PC-3 (cell line): Measurements from ENCODE around the gene VTN. TPM values are rescaled to one million over a fixed set of nuclear protein-coding genes. Genes with fewer than 3 reads are reported as not detected.

Source experiments
- ATAC-seq: fragments of 200-7000 bp; cut with Tn5 transposase; 2 replicates; pipeline ENCODE4 v1.9.1; 2020; ENCODE audit warnings: mild to moderate bottlenecking, moderate library complexity
- BruUV-seq: library from RNA; stranded (reverse); fragments of 400-500 nt; replicated peaks from 2 replicates; lab custom pipeline; 2021; lab: Mats Ljungman, UMichigan
- CTCF ChIA-PET: fragments of 300-600 bp; sonication (Branson Sonifier 250); formaldehyde crosslinking; loops from one replicate; lab custom pipeline; 2022; ENCODE audit warnings: antibody characterized with exemption; lab: Charles Lee
- POLR2A ChIA-PET: fragments of 300-600 bp; sonication (Branson Sonifier 250); formaldehyde crosslinking; loops from one replicate; lab custom pipeline; 2022; ENCODE audit warnings: antibody characterized with exemption; ENCODE audit not compliant: unreplicated experiment; lab: Charles Lee
- DNase-seq: peaks from one replicate; pipeline ENCODE4 v3.0.0-alpha.2; 2015
- H2AFZ ChIP-seq: fragments of 300-600 bp; sonication (generic); 2 replicates; pipeline ENCODE4 v1.6.0; 2016; ENCODE audit warnings: antibody characterized with exemption, low read length
- H3F3A ChIP-seq: fragments of 300-600 bp; sonication (generic); one replicate; pipeline ENCODE4 v1.6.0; 2017; ENCODE audit warnings: antibody characterized with exemption, low read length, control low read depth, mild to moderate bottlenecking; ENCODE audit not compliant: unreplicated experiment
- H3K27ac ChIP-seq: fragments of 300-600 bp; sonication (generic); 2 replicates; pipeline ENCODE4 v1.5.1; 2016; ENCODE audit warnings: mild to moderate bottlenecking, low read length
- H3K27me3 ChIP-seq: fragments of 300-600 bp; sonication (generic); 2 replicates; pipeline ENCODE4 v1.6.1; 2016; ENCODE audit warnings: low read length, mixed read lengths
- H3K36me3 ChIP-seq: fragments of 300-600 bp; sonication (generic); 2 replicates; pipeline ENCODE4 v1.6.1; 2016; ENCODE audit warnings: low read depth, mixed run types, low read length, mixed read lengths
- H3K4me1 ChIP-seq: fragments of 300-600 bp; sonication (generic); 2 replicates; pipeline ENCODE4 v1.5.1; 2016; ENCODE audit warnings: low read length; ENCODE audit not compliant: insufficient read depth
- H3K4me2 ChIP-seq: fragments of 300-600 bp; sonication (generic); 2 replicates; pipeline ENCODE4 v1.6.0; 2016; ENCODE audit warnings: low read length
- H3K4me3 ChIP-seq: fragments of 300-600 bp; sonication (generic); 2 replicates; pipeline ENCODE4 v1.5.1; 2016; ENCODE audit warnings: mild to moderate bottlenecking, low read length, mixed read lengths
- H3K79me2 ChIP-seq: fragments of 300-600 bp; sonication (generic); 2 replicates; pipeline ENCODE4 v1.6.1; 2017; ENCODE audit warnings: low read length, mixed read lengths
- H3K9ac ChIP-seq: fragments of 300-600 bp; sonication (generic); 2 replicates; pipeline ENCODE4 v1.6.0; 2016; ENCODE audit warnings: mild to moderate bottlenecking, low read length
- H3K9me2 ChIP-seq: fragments of 300-600 bp; sonication (generic); replicated peaks from 2 replicates; pipeline ENCODE4 v1.6.1; 2016; ENCODE audit warnings: mixed run types, low read length, mixed read lengths
- H3K9me3 ChIP-seq: fragments of 300-600 bp; sonication (generic); 2 replicates; pipeline ENCODE4 v1.6.1; 2016; ENCODE audit warnings: low read length, mixed read lengths
- H4K20me1 ChIP-seq: fragments of 300-600 bp; sonication (generic); 2 replicates; pipeline ENCODE4 v1.6.1; 2016; ENCODE audit warnings: low read length, mixed read lengths
- EZH2 ChIP-seq: fragments of 300-600 bp; sonication (generic); IDR thresholded peaks from one replicate; pipeline ENCODE4 v1.6.1; 2017; ENCODE audit warnings: antibody characterized with exemption, mild to moderate bottlenecking, low read length; ENCODE audit not compliant: unreplicated experiment
- EZH2phosphoT487 ChIP-seq: fragments of 300-600 bp; sonication (generic); IDR thresholded peaks from 2 replicates; pipeline ENCODE4 v1.6.1; 2018; ENCODE audit warnings: mild to moderate bottlenecking, antibody characterized with exemption, low read length, borderline replicate concordance
- intact Hi-C: fragments of 100-400 bp; cut with micrococcal nuclease; formaldehyde crosslinking; loops from 2 replicates; pipeline ENCODE4 v1.9.0; 2023
- total RNA-seq: library from RNA; depleted of rRNA; stranded (reverse); fragments of >200 nt; gene quantifications from 2 replicates; pipeline ENCODE4 v1.2.3, GENCODE V29; 2014
- TF ChIP-seq, protein P1 (sequence below): fragments of 300-600 bp; sonication (generic); conservative IDR thresholded peaks from 2 replicates; pipeline ENCODE4 v1.5.1; 2017; ENCODE audit warnings: antibody characterized with exemption, low read depth, mild to moderate bottlenecking, low read length

Gene VTN
- total RNA-seq, 1 experiment from 2014 or later: not detected

DNA sequence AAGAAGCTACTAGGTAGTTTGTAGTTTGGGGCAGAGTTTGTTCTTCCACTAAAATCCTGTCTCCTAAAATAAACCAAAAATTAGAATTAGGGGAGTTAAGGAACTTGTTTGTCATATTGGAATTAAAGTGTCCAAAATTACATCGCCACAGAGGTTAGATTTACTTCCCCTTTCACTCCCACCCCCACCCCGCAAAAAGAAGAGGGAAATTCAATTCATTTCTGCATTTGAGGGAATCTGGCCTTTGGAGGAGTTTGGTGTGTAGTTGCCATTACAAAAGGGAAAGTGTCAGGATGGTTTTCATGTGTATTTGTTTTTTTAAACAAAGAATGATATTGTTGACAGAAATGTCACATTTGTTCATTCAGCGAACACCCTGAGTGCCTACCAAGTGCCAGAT lies 45.3 kb downstream of the VTN start:
- no peak overlapping the region for H2AFZ ChIP-seq

DNA sequence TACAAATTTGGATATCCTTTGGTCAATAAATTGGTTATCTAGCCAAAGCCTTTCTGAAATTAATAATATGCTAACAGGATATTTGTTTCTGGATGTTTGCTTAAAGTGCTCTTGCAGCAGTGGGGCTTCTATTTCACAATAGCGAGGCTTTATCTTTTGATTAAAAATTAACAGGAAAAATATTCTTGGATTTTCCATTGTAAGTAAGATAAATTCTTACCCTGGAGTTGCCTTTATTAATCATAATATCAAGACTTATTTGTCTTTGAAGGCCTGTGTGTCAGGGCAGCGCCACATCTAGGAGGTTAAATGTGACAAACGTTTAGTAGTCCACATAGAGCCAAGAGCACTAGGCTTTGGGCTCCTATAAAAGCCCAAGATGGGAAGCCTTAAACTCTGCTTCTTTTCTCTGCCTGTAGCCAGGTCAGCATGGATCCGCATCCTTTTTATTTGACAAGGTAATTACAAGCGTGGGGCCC lies 45.8 kb downstream of the VTN start:
- ChIA-PET POLR2A (no interaction called here), CTCF (no interaction called here)
- Histone ChIP-seq H3K27me3 (no peaks in the 10 kb centered on the region), H3F3A (peaks cover 4% of the 10 kb centered on the region), H3K9me2 (no peaks in the 10 kb centered on the region), H3K4me2 (no peak overlapping the region), H3K9ac (no peak overlapping the region), H3K36me3 (peaks cover 13% of the 10 kb centered on the region), H2AFZ (no peak overlapping the region), H3K9me3 (no peaks in the 10 kb centered on the region), H3K27ac (no peak overlapping the region), H4K20me1 (no peaks in the 10 kb centered on the region), H3K79me2 (peaks cover 65% of the 10 kb centered on the region), H3K4me3 (no peak overlapping the region), H3K4me1 (peaks cover 74% of the 10 kb centered on the region)
- BruUV-seq: no TSS peak
- intact Hi-C loops: no loop called here
- DNase-seq (no peak), ATAC-seq (no peak)
- no peak for TF ChIP-seq EZH2phosphoT487
- TF ChIP-seq, protein P1, sequence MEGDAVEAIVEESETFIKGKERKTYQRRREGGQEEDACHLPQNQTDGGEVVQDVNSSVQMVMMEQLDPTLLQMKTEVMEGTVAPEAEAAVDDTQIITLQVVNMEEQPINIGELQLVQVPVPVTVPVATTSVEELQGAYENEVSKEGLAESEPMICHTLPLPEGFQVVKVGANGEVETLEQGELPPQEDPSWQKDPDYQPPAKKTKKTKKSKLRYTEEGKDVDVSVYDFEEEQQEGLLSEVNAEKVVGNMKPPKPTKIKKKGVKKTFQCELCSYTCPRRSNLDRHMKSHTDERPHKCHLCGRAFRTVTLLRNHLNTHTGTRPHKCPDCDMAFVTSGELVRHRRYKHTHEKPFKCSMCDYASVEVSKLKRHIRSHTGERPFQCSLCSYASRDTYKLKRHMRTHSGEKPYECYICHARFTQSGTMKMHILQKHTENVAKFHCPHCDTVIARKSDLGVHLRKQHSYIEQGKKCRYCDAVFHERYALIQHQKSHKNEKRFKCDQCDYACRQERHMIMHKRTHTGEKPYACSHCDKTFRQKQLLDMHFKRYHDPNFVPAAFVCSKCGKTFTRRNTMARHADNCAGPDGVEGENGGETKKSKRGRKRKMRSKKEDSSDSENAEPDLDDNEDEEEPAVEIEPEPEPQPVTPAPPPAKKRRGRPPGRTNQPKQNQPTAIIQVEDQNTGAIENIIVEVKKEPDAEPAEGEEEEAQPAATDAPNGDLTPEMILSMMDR: no peak
- no peak for TF ChIP-seq EZH2

More for the DNA sequence above, 45.3 kb downstream of the VTN start:
- POLR2A ChIA-PET: no interaction called here
- no peaks in the 10 kb centered on the region for H4K20me1 ChIP-seq
- ATAC-seq: no peak
- no peak for DNase-seq
- CTCF ChIA-PET: no interaction called here
- no peak overlapping the region for H3K4me3 ChIP-seq
- H3K9me2 ChIP-seq: no peaks in the 10 kb centered on the region
- no TSS peak for BruUV-seq
- H3K27me3 ChIP-seq: no peaks in the 10 kb centered on the region
- TF ChIP-seq EZH2 (no peak), EZH2phosphoT487 (no peak)
- TF ChIP-seq, protein P1: no peak
- H3K9me3 ChIP-seq: no peaks in the 10 kb centered on the region
- H3K27ac ChIP-seq: peak overlapping the region; percentile 94; the same call in 1 of the 2 replicates
- peaks cover 71% of the 10 kb centered on the region for H3K4me1 ChIP-seq
- peaks cover 60% of the 10 kb centered on the region for H3K79me2 ChIP-seq
- no peak overlapping the region; the same call in 1 of the 2 replicates for H3K9ac ChIP-seq
- peaks cover 13% of the 10 kb centered on the region for H3K36me3 ChIP-seq
- intact Hi-C loops: loop anchor here (5.0 kb wide), 1 partner anchor 92 kb away; no protein-coding TSS in a partner anchor
- no peak overlapping the region for H3K4me2 ChIP-seq
- H3F3A ChIP-seq: peaks cover 4% of the 10 kb centered on the region

DNA sequence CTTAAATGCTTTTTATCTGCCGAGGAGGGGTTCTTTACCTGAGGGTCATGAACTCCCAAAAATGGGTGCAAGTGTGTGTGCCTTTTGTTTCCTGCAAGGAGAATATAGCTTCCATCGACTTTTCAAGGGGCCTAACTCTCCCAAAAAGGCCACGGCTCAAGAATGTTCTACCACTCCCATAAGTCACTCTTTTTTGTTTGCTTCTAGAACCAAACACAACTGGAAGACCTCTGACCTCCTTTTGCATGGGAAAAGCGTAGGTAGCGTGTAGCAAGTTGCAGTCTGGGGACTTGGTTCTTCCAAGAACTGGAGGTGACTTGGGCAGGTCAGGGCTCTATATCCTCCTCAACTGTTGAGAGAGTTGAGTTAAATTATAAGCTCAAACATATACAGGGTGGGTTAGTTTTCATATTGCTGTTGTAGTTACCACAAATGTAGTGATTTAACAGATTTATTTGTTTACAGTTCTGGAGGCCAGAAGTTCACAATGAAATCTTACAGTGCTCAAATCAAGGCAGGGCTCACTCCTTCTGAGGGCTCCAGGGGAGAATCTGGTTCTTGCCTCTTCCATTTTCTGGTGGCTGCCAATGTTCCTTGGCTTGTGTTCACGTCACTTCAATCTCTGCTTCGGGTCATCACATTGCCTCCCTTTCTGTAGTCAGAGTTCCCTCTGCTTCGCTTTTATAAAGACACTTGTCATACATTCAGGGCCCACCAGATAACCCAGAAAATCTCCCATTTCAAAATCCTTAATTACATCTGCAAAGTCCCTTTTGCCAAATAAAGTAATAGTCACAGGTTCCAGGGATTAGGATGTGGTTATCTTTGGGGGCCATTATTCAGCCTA lies 49.7 kb downstream of the VTN start:
- peaks cover 64% of the 10 kb centered on the region for H3K79me2 ChIP-seq
- no TSS peak for BruUV-seq
- H2AFZ ChIP-seq: no peak overlapping the region
- H3K9ac ChIP-seq: peak overlapping the region; percentile 82; the same call in 1 of the 2 replicates
- peak overlapping the region; percentile 73 for H3K4me3 ChIP-seq
- no peaks in the 10 kb centered on the region for H3K36me3 ChIP-seq
- peaks cover 58% of the 10 kb centered on the region for H3K4me1 ChIP-seq
- no peak for TF ChIP-seq EZH2
- TF ChIP-seq EZH2phosphoT487: no peak
- TF ChIP-seq, protein P1: no peak
- ATAC-seq: no peak
- H3K9me3 ChIP-seq: no peaks in the 10 kb centered on the region
- CTCF ChIA-PET: no interaction called here
- peak overlapping the region; percentile 86 for H3K4me2 ChIP-seq
- no peak for DNase-seq
- no peaks in the 10 kb centered on the region for H3K9me2 ChIP-seq
- intact Hi-C loops: no loop called here
- H4K20me1 ChIP-seq: no peaks in the 10 kb centered on the region
- no peak overlapping the region for H3K27ac ChIP-seq
- no peaks in the 10 kb centered on the region for H3K27me3 ChIP-seq
- POLR2A ChIA-PET: no interaction called here
- no peaks in the 10 kb centered on the region for H3F3A ChIP-seq
